DMS114 treated with DMSO at 0.1 percent for 48 hours (cell line): ENCODE data around the gene S100A12.

Experiments used
- DNase-seq: peaks from one replicate; lab custom pipeline; 2025; ENCODE audit not compliant: unreplicated experiment; lab: John Stamatoyannopoulos, UW

Gene S100A12

DNA sequence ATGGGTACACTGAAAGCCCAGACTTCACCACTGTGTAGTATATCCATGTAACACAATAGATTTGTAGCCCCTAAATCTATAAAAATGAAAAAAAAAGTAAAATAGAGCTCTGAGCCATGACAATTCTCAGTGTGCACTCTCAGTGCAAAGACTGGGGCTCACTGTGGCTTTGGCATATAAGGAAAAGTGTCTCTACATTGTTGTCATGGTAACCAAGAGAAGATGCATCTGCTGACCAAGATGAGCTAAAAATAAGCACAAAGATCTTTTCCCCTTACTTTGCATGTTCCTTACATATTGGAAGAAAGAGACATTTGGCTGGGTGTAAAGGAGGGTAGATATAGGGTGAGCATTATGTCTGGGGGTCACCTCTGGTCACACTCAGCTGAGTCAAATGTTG lies 38.8 kb downstream of the S100A12 start:
- no peak for DNase-seq

- DNase-seq = no peak
Observed at GRCh38 chr1:153333902-153334301, 41.5 kb downstream of the S100A12 start.

- DNase-seq = no peak
Observed at GRCh38 chr1:153324912-153325311, 50.5 kb downstream of the S100A12 start.
